HG02798 (cell line): ENCODE data around the gene LIMD2.

Experiments
- ATAC-seq: cut with Tn5 transposase; IDR thresholded peaks from one replicate; pipeline ENCODE4 v1.9.1; 2021; ENCODE audit warnings: mild to moderate bottlenecking; ENCODE audit not compliant: unreplicated experiment, poor library complexity

The LIMD2 gene

DNA sequence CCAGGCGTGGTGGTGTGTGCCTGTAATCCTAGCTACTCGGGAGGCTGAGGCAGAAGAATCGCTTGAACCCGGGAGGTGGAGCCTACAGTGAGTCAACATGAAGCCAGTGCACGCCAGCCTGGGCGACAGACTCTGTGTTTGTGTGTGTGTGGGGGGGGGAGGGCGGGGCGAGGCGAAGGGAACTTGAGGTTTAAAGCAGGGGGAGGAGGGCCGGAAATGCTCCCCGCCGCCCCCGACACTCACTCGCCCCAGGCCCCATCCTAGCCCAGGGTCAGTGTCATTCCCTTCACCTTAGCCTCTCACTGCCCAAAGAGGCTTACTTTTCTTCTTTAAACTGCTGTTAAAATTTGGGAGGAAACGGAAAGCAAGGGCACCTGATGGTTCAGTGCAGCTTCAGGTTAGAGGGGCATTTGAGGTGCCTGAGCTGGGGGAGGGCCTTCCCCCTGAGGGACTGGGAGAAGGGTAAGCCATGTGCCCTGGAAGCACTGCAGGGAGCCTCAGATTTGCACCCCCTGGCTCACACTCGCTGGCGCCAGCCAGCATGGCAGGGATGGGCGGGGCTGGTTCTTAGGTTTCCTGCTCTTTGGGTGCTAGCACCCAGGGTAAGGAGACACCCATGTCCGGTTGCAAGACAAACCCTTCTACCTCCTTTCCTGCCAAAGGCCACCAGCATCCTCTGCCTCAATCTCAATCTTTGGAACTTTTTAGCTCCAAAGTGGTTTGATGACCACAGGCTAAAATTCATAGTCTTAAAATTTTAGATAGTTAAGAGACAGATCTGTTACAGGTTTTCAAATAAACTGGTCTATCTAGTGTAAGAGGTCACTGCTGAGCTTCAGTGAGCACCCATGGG lies 2.2 kb upstream of the LIMD2 start:
- no peak for ATAC-seq

- no peak for ATAC-seq
Measured at GRCh38 chr17:63701456-63701820, 1.5 kb upstream of the LIMD2 start.

- ATAC-seq: peak; percentile 15
Measured at GRCh38 chr17:63700528-63701455, 867 bp upstream of the LIMD2 start.

DNA sequence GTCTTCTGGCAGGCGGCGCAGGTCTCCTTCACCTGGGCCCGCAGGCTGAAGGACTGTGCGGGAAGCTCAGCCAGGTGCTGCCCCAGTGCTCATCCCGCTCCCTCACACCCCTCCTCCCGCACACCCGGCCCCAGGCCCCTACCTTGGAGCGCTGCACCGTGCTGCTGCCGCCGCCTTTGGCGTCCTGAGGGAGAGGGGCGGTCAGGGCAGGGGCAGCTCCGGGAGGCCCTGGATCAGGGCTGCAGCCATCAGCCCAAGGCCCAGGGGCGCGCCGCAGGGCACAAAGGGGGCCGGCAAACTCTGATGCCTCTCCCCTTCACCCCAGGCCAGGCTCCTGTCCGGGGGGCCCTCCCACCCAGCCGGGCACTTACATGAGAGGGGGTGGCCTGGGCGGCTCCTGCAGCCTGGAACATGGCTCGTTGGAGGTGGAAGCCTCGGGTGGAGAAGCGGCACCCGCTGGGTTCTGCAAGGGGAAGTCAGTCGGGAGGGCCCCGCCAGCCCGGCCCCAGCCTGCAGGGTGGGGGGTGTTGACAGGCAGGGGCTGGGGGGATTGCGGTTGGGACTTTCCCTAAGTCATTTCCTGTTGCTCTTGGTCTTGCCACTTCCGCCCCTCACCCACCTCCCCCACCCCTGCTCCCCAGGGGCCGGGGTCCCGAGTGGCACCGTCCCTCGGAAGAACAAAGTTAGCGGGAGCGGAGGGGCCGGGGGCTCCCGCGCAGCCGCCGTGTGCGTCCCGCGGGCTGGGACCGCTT lies 863 bp downstream of the LIMD2 start:
- peak; percentile 18 for ATAC-seq

GRCh38 chr17:63698381-63698885 lies 1.5 kb downstream of the LIMD2 start:
- no peak for ATAC-seq

DNA sequence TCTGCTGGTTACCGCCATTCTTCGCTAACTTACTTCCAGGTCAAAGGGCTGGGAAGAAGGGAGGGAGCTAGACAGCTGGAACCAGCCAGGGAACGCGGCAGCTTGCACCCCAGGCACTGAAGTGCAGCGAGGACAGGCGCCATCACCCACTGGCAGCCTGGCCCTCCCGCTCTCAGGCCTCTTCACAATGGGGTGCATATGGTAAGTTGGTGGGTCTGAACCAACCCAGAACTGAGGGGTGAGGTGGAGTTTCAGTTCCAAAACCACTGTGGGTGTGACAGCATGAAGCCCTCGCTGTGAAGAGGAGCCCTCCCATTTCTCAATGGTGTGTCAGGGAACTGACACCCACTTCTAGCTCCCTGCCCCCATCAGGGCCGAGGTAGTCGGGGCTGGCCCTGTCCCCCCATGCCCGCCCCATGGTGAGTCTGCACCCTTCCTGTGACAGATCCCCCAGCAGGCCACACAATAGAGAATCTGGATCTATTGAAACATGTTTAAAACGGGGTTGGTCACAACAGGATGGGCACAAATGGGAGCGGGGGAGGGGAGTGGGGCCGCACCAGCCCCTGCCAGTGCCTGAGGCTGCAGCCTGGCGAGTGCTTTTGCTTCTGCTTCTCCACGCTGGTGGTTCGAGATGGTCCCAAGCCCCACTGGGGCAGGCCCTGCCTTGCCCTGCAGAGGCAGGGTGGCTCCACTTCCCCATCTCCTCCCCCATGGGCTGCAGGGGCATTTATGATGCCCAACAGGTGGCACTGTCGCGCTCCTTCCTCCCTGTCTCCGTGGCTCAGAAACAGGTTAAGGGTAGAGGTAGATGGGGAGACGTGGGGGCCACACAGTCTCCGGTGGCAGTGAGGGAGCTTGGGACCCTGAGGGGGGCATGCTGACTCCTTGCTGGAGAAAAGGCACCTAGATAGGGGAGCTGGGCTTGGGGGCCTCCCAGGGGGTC lies 2.3 kb downstream of the LIMD2 start:
- ATAC-seq: peak; percentile 29

DNA sequence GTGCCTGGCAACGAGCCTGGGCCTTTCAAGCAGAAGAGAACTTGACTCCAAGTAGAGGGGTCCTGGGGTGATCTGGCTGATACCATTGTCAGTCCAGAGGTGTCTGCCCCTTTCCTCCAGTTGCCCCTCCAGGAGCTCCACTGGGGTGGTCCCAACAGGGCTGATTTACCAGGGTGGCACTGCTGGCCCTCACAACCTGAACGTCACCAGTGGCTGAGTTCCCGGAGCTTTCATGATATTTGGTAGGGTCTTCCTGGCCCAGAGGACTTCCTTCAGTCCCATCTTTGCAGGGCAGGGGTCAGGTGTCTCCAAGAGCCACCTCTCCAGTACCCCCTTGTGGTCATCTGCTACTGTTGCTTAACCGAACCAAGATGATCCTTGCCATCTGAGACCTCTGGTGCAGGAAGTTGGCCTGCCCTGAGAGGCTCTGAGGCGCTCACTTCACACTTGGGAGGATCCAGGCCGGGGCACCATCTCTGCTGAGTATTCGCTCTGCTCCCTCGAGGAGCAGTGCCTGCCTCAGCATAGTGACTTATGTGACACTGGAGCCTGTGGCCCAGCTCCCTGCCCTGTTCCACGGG lies 3.5 kb downstream of the LIMD2 start:
- ATAC-seq: no peak

DNA sequence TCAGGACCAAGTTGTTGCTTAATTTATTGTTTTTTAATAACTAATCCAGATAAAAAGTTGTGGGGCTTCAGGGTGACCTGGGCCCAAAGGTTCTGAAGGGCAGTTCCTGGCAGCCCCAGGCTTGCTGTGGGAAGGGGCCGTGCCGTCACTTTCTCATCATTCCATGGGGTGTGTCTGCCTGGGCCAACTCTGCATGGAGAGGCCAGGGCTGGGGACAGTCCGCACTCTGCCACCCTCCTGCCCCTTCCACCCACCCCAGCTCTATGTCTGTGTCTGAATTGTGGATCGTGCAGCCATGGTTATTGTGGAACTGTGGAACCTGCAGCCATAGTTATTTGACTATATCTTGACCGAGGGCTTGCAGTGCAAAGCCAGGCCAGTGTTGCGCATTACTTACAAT lies 4.0 kb downstream of the LIMD2 start:
- no peak for ATAC-seq

- no peak for ATAC-seq
Measured at GRCh38 chr17:63694950-63695773, 4.8 kb downstream of the LIMD2 start.

GRCh38 chr17:63694229-63694949 lies 5.5 kb downstream of the LIMD2 start:
- ATAC-seq: no peak

DNA sequence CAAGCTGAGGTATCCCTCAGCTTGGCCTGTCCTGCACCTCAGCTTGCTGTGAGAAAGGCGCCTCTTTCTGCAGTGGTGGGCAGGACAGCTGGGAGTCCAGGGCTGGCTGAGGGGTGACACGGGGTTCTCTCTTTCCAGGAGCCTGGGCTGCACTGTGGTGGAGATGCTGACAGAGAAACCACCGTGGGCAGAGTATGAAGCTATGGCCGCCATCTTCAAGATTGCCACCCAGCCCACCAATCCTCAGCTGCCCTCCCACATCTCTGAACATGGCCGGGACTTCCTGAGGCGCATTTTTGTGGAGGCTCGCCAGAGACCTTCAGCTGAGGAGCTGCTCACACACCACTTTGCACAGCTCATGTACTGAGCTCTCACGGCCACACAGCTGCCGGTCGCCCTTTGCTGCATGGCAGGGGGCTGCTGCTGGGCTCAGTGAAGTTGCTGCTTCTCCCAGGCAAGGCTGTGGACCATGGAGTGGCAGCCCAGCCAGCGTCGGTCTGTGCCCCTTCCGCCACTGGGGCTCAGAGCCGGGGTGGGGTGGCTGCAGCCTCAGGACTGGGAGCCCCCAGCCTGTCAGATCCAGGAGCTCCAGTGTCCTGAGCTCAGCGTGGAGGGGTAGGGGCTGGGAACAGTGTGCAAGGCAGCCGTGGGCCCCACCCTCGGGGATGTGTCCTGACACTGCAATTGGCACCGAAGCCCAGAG lies 6.4 kb downstream of the LIMD2 start:
- no peak for ATAC-seq

GRCh38 chr17:63692195-63692816 lies 7.6 kb downstream of the LIMD2 start:
- ATAC-seq: no peak

DNA sequence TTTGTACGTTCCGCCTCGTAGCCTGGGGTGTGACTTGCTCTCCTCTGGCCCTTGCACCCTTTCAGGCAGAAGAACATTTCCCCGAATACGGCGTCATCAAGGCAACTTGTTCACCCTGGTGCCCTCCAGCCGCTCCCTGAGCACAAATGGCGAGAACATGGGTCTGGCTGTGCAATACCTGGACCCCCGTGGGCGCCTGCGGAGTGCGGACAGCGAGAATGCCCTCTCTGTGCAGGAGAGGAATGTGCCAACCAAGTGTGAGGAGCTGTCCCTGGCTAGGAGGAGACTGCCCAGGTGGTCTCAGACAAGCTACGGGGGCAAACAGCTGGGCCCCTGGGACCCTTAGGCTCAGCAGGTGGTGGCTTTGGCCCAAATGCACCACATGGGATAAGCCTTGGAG lies 10.4 kb downstream of the LIMD2 start:
- ATAC-seq: no peak

GRCh38 chr17:63688396-63689020 lies 11.4 kb downstream of the LIMD2 start:
- ATAC-seq: no peak

DNA sequence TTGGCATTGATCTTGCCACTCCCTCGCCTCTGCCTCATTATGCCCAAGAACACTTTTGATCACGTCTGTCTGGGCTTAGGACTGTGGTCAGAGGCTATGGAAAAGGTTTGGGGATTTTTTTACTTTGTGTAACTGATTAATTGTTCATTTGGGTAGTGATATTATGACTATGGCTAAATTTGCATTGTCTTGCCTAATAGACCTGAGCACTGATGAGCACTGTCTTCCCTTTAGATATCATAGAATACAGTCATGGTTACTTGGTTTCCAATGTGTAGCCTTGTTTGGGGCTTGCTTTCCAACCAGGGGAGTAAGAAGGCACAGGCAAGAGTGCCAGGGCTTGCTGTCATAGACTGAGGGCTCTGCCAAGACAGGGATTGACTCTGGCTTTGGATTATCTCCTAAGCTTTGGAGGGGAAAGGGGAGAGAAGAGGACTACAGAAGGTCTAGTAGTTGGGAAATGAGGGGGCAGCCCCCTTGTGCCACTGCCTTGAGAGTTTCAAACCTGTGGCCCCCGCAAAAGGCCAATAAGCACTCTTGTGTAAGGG lies 13.7 kb downstream of the LIMD2 start:
- no peak for ATAC-seq

- ATAC-seq: no peak
Measured at GRCh38 chr17:63685578-63685977, 14.3 kb downstream of the LIMD2 start.
